A673 (cell line): ENCODE data around the gene LRRC3. TPM values are rescaled to one million over a fixed set of nuclear protein-coding genes. Genes with fewer than 3 reads are reported as not detected.
A peak's percentile ranks its signal among the peaks of the same experiment; 100 is the strongest.

Experiments
- BruUV-seq: library from RNA; stranded (reverse); fragments of 400-500 nt; replicated peaks from 2 replicates; lab custom pipeline; 2021; lab: Mats Ljungman, UMichigan
- CTCF ChIA-PET: fragments of 300-600 bp; sonication (Branson Sonifier 250); formaldehyde crosslinking; loops from one replicate; lab custom pipeline; 2022; ENCODE audit warnings: antibody characterized with exemption; lab: Charles Lee
- POLR2A ChIA-PET: fragments of 300-600 bp; sonication (Branson Sonifier 250); formaldehyde crosslinking; loops from one replicate; lab custom pipeline; 2022; ENCODE audit warnings: antibody characterized with exemption; ENCODE audit not compliant: low non-redundant PET; lab: Charles Lee
- DNase-seq: peaks from one replicate; pipeline ENCODE4 v3.0.0-alpha.2; 2015; ENCODE audit warnings: low spot score
- H3K27ac ChIP-seq: fragments of 200-600 bp; sonication (generic); 2 replicates; pipeline ENCODE4 v1.5.1; 2016; ENCODE audit warnings: mixed run types, low read depth, mild to moderate bottlenecking, mixed read lengths, antibody characterized with exemption, low read length; ENCODE audit not compliant: poor library complexity, severe bottlenecking
- H3K27me3 ChIP-seq: fragments of 200-600 bp; sonication (generic); replicated peaks from 2 replicates; pipeline ENCODE4 v1.6.1; 2017; ENCODE audit warnings: mixed run types, low read depth, mild to moderate bottlenecking, mixed read lengths, antibody characterized with exemption, low read length; ENCODE audit not compliant: insufficient read depth, poor library complexity
- H3K36me3 ChIP-seq: fragments of 200-600 bp; sonication (generic); 2 replicates; pipeline ENCODE4 v1.6.1; 2016; ENCODE audit warnings: mixed run types, mild to moderate bottlenecking, mixed read lengths, antibody characterized with exemption, low read length; ENCODE audit not compliant: insufficient read depth, poor library complexity, severe bottlenecking
- H3K4me1 ChIP-seq: fragments of 200-600 bp; sonication (generic); 2 replicates; pipeline ENCODE4 v1.6.1; 2017; ENCODE audit warnings: mixed run types, mild to moderate bottlenecking, mixed read lengths, antibody characterized with exemption, low read length; ENCODE audit not compliant: insufficient read depth, poor library complexity, severe bottlenecking
- H3K4me3 ChIP-seq: fragments of 200-600 bp; sonication (generic); 2 replicates; pipeline ENCODE4 v1.5.1; 2016; ENCODE audit warnings: low read depth, mixed run types, mild to moderate bottlenecking, mixed read lengths, low read length; ENCODE audit not compliant: poor library complexity, severe bottlenecking
- H3K9me3 ChIP-seq: fragments of 200-600 bp; sonication (generic); 2 replicates; pipeline ENCODE4 v1.6.1; 2016; ENCODE audit warnings: mixed run types, low read depth, mild to moderate bottlenecking, mixed read lengths, antibody characterized with exemption, low read length; ENCODE audit not compliant: poor library complexity, severe bottlenecking
- EZH2 ChIP-seq: fragments of 200-600 bp; sonication (generic); IDR thresholded peaks from 2 replicates; pipeline ENCODE4 v1.6.1; 2017; ENCODE audit warnings: borderline replicate concordance, low read depth, mild to moderate bottlenecking, mixed read lengths, antibody characterized with exemption, low read length; ENCODE audit not compliant: poor library complexity, severe bottlenecking
- intact Hi-C: fragments of 100-400 bp; cut with micrococcal nuclease; formaldehyde crosslinking; loops from one replicate; pipeline ENCODE4 v1.10.0; 2022; ENCODE audit not compliant: unreplicated experiment
- total RNA-seq: library from RNA; stranded (reverse); gene quantifications from 2 replicates; pipeline ENCODE4 v1.2.3, GENCODE V29; 2021
- TF ChIP-seq, protein P1 (sequence below): fragments of 300-800, 200-600 bp; sonication (generic); conservative IDR thresholded peaks from 2 replicates; pipeline ENCODE4 v1.5.1; 2017; ENCODE audit warnings: low read depth, mild to moderate bottlenecking, antibody characterized with exemption, low read length, moderate library complexity, mixed read lengths

Gene LRRC3
- total RNA-seq, 1 experiment from 2014 or later = 1.5 TPM

GRCh38 chr21:44406953-44407352 lies 48.4 kb upstream of the LRRC3 start:
- H3K4me3 ChIP-seq = no peak overlapping the region
- no peaks in the 10 kb centered on the region for H3K9me3 ChIP-seq
- no TSS peak for BruUV-seq
- TF ChIP-seq EZH2 = no peak
- TF ChIP-seq, protein P1, sequence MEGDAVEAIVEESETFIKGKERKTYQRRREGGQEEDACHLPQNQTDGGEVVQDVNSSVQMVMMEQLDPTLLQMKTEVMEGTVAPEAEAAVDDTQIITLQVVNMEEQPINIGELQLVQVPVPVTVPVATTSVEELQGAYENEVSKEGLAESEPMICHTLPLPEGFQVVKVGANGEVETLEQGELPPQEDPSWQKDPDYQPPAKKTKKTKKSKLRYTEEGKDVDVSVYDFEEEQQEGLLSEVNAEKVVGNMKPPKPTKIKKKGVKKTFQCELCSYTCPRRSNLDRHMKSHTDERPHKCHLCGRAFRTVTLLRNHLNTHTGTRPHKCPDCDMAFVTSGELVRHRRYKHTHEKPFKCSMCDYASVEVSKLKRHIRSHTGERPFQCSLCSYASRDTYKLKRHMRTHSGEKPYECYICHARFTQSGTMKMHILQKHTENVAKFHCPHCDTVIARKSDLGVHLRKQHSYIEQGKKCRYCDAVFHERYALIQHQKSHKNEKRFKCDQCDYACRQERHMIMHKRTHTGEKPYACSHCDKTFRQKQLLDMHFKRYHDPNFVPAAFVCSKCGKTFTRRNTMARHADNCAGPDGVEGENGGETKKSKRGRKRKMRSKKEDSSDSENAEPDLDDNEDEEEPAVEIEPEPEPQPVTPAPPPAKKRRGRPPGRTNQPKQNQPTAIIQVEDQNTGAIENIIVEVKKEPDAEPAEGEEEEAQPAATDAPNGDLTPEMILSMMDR = no peak
- no peaks in the 10 kb centered on the region for H3K27me3 ChIP-seq
- CTCF ChIA-PET = no interaction called here
- no peak for DNase-seq
- H3K36me3 ChIP-seq = no peaks in the 10 kb centered on the region
- no peak overlapping the region for H3K27ac ChIP-seq
- H3K4me1 ChIP-seq = no peaks in the 10 kb centered on the region
- POLR2A ChIA-PET = interaction anchor here (0.7 kb wide), 1 partner anchor 879 kb away, joined by 5 read pairs; no protein-coding TSS in a partner anchor
- intact Hi-C loops = no loop called here

DNA sequence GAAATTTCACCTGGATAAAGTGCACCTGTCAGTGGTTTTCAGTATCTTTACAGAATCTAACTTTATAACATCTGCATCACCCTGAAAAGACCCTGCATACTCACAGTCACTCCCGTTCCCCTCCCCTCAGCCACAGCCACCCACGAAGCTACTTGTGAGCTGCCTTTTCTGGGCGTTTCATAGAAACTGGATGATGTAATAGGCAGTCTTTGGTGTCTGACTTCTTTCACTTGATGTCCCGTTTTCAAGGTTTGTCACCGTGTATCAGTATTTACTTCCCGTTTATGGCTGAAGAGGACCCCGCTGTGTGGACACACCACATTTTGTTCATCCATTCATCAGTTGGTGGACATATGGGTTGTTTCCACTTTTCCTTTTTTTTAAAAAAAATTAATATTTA lies 47.8 kb upstream of the LRRC3 start:
- Histone ChIP-seq H3K4me1 (no peaks in the 10 kb centered on the region), H3K9me3 (no peaks in the 10 kb centered on the region), H3K27me3 (no peaks in the 10 kb centered on the region), H3K27ac (no peak overlapping the region), H3K36me3 (no peaks in the 10 kb centered on the region), H3K4me3 (no peak overlapping the region)
- TF ChIP-seq, protein P1 = no peak
- no peak for TF ChIP-seq EZH2
- intact Hi-C loops = no loop called here
- DNase-seq = peak; percentile 35
- CTCF ChIA-PET = interaction anchor here (0.5 kb wide), 1 partner anchor 27 kb away, joined by 3 read pairs; no protein-coding TSS in a partner anchor
- POLR2A ChIA-PET = interaction anchor here (0.7 kb wide), 1 partner anchor 879 kb away, joined by 5 read pairs; no protein-coding TSS in a partner anchor
- no TSS peak for BruUV-seq

- ChIA-PET CTCF (no interaction called here), POLR2A (no interaction called here)
- Histone ChIP-seq H3K4me3 (no peak overlapping the region), H3K27me3 (no peaks in the 10 kb centered on the region), H3K27ac (no peak overlapping the region), H3K9me3 (no peaks in the 10 kb centered on the region), H3K36me3 (no peaks in the 10 kb centered on the region), H3K4me1 (no peaks in the 10 kb centered on the region)
- DNase-seq = no peak
- TF ChIP-seq, protein P1 = no peak
- TF ChIP-seq EZH2 = no peak
- BruUV-seq = no TSS peak
- intact Hi-C loops = no loop called here
Measured at GRCh38 chr21:44408226-44408625, 47.1 kb upstream of the LRRC3 start.
